ENCODE data around the gene CFAP65.
A peak's percentile ranks its signal among the peaks of the same experiment; 100 is the strongest.

CFAP65 gene

GRCh38 chr2:219076253-219076652 lies 34.9 kb upstream of the CFAP65 start:
- no peak for DNase-seq (ENCODE audit: low read depth in 1 of 2, low spot score in 1 of 2)
- in situ Hi-C loops (cut with HindIII; ENCODE audit: low pct_unique_long_range_greater_than_20kb, low sequenced_read_pairs): no loop called here
- no peak for TF ChIP-seq JUND (IDR thresholded peaks at IDR 0.05; ENCODE audit: low read depth)

DNA sequence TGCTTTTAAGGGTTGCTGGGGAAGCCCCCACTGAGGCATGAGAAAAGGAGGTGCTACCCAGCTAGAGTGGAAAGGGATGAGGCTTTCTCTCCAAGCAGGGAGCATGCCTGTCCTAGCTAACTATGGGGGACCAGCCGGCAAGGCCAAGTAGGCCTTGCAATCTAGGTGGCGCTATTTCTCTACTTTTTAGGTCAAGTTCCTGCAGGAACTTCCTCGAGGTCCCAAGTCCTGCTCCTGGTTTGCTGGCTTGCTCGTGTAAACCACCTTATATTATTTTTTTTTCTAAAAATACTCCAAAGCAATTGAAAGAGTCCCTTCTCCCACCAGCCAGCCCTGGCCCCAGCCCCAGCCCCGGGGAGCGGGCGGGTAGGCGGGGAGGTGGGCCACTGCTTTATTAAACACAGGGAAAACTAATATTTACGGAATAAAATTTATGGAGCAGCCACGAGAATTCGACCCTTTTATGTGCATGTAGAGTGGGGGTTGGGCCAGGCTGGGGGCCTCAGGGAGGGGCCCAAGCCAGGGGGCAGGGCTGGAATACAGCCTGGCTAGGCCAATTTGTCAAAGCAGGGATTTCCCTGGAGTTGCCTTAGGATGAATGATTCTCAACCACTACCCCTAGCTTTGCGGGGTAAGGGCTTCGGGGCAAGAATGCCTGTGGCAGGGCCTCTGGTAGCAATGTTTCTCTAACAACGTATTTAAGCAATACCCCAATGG lies 32.3 kb upstream of the CFAP65 start:
- DNase-seq (ENCODE audit: low read depth in 1 of 2, low spot score in 1 of 2): peak in 1 of 2 experiments; percentile 62
- TF ChIP-seq JUND (IDR thresholded peaks at IDR 0.05; ENCODE audit: low read depth): no peak
- in situ Hi-C loops (cut with HindIII; ENCODE audit: low pct_unique_long_range_greater_than_20kb, low sequenced_read_pairs): no loop called here

DNA sequence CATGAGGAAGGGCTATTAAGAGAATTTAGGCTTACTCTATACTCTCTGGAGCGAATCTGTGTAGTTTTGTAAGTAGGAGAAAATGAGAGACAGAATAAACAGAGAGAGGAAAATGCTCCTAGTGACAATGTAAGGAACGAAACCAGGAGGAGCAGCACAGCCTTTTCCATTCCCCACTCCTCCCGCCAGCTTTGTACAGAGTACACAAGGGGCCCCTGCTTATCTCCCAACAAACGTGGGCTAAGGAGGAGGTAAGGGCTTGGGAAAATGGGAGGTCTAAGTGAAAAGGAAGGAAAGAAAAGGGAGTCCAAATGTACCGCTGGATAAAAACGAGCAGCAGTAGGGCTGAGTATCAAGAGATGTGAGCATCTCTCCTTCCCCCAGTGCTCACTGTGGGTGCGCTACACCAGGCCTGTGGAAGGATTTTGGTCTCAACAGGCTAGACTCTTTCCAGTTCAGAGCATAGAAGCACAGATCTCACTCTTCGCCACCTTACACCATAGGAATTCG lies 31.5 kb upstream of the CFAP65 start:
- in situ Hi-C loops (cut with HindIII; ENCODE audit: low pct_unique_long_range_greater_than_20kb, low sequenced_read_pairs): no loop called here
- DNase-seq (ENCODE audit: low read depth in 1 of 2, low spot score in 1 of 2): no peak
- TF ChIP-seq JUND (IDR thresholded peaks at IDR 0.05; ENCODE audit: low read depth): no peak

GRCh38 chr2:219071131-219071816 lies 30.0 kb upstream of the CFAP65 start:
- TF ChIP-seq JUND (IDR thresholded peaks at IDR 0.05; ENCODE audit: low read depth): no peak
- in situ Hi-C loops (cut with HindIII; ENCODE audit: low pct_unique_long_range_greater_than_20kb, low sequenced_read_pairs): no loop called here
- no peak for DNase-seq (ENCODE audit: low read depth in 1 of 2, low spot score in 1 of 2)

GRCh38 chr2:219065484-219065883 lies 24.2 kb upstream of the CFAP65 start:
- no peak for DNase-seq (ENCODE audit: low read depth in 1 of 2, low spot score in 1 of 2)

GRCh38 chr2:219062081-219062480 lies 20.8 kb upstream of the CFAP65 start:
- TF ChIP-seq JUND (IDR thresholded peaks at IDR 0.05; ENCODE audit: low read depth): no peak
- in situ Hi-C loops (cut with HindIII; ENCODE audit: low pct_unique_long_range_greater_than_20kb, low sequenced_read_pairs): no loop called here
- no peak for DNase-seq (ENCODE audit: low read depth in 1 of 2, low spot score in 1 of 2)

More at GRCh38 chr2:219065484-219065883, 24.2 kb upstream of the CFAP65 start:
- no peak for TF ChIP-seq JUND (IDR thresholded peaks at IDR 0.05; ENCODE audit: low read depth)
- in situ Hi-C loops (cut with HindIII; ENCODE audit: low pct_unique_long_range_greater_than_20kb, low sequenced_read_pairs): no loop called here

DNA sequence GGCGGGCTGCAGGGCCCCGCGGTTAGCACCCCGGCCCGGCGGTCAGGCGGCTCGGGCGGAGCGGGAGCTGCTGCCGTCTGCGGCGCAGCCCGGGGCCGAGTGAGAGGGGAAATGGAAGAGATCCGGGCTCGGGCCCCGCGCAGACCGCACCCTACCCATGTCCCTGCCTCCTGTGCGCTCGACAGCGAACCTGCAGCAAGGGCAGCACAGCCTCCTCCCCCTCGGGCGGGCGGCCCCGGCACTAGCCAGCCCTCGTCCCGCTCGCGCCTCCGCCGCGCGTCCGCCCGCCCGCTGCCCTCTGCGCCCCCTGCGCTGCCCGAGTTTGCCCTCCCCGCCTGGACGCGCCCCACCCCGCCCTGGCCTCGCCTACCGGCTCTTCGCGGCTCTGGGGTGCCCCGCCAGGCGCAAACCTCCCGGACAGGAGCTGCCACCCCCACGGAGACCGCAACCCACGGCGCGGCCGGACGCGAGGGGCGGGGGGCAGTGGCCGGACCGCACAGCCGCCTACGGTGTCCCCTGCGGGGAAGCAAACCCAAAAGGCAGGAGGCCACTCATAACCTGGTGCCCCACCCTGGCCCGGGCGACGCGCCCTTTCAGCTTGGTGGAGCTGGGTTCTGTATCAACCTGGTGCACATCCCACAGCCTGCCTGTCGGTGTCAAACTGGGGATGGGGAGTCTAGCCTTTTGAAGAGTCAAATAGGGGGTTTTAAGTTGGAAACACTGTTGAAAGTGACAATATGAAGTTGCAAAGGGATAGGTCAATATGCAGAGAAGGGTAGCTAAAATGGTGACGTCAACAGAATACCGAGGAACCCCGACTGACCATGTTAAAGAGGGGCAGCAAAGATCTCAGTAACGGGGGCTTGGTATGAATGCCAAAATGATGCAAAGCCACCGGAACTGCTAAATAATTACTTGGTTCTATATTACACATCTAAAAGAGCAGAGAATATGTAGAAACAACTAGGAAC lies 19.8 kb upstream of the CFAP65 start, which contains the start of gene IHH:
IHH (minus strand) TSS at position 101 of the 971 bp plus-strand sequence. CDS start 454 bp downstream, outside the sequence.
- no peak for TF ChIP-seq JUND (IDR thresholded peaks at IDR 0.05; ENCODE audit: low read depth)
- DNase-seq (ENCODE audit: low read depth in 1 of 2, low spot score in 1 of 2): no peak
- in situ Hi-C loops (cut with HindIII; ENCODE audit: low pct_unique_long_range_greater_than_20kb, low sequenced_read_pairs): no loop called here

- no peak for DNase-seq (ENCODE audit: low read depth in 1 of 2, low spot score in 1 of 2)
- in situ Hi-C loops (cut with HindIII; ENCODE audit: low pct_unique_long_range_greater_than_20kb, low sequenced_read_pairs): no loop called here
- TF ChIP-seq JUND (IDR thresholded peaks at IDR 0.05; ENCODE audit: low read depth): no peak
Measured at GRCh38 chr2:219059725-219060682, 18.7 kb upstream of the CFAP65 start.

GRCh38 chr2:219059375-219059724 lies 18.0 kb upstream of the CFAP65 start:
- no peak for DNase-seq (ENCODE audit: low read depth in 1 of 2, low spot score in 1 of 2)
- TF ChIP-seq JUND (IDR thresholded peaks at IDR 0.05; ENCODE audit: low read depth): no peak
- in situ Hi-C loops (cut with HindIII; ENCODE audit: low pct_unique_long_range_greater_than_20kb, low sequenced_read_pairs): no loop called here

DNA sequence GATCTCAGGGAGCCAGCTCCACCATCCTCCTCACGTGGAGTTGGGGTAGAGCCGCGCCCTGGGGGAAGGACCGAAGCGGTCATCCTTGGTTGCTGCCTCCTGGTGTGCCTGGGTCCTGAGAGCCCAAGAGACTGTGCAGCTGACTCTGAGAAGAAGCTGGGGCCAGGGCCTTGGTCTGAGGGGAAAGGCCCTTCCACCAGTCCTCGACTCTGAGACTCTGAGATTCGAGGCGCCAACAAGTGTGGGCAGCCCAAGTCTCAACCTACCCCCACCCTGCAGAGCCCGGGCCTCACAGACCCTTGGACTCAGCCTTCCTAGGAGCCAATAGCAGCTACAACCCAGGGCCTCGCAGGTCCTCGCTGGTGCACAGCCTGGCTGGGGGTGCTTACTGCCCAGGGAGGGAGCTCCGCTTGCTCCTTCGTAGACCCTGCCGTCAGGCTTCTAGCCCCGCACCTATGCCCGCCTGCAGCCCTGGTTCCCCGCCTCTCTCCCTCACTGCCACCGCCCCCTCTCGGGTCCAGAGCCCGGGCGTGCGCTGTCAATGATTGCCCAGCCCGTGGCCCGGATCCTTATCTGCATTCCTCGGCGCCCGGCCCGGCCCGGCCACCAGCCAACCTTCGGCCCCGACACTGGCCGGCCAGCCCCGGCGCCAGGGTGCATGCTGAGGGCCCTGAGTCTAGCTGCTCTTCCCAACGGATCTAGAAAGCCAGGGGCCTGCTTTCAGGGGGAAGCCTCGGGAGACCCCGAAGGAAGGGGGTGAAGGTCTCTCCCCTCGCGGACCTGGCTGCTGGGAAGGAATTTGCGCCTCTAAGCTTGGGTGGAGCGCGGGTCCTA lies 17.4 kb upstream of the CFAP65 start:
- peak in 1 of 2 experiments; percentile 47 for DNase-seq (ENCODE audit: low read depth in 1 of 2, low spot score in 1 of 2)
- in situ Hi-C loops (cut with HindIII; ENCODE audit: low pct_unique_long_range_greater_than_20kb, low sequenced_read_pairs): no loop called here
- TF ChIP-seq JUND (IDR thresholded peaks at IDR 0.05; ENCODE audit: low read depth): no peak
